Natural killer cell treated with Interleukin-12 subunit alpha and Interleukin-12 subunit beta and Interleukin-15 and Interleukin-18, amount 100 ng/mL, for 72 hours (primary cell): ENCODE data around the gene ZNF615. TPM values are rescaled to one million over a fixed set of nuclear protein-coding genes. Genes with fewer than 3 reads are reported as not detected.
"Not testable (repeated sequence)": the region's sequence is repeated elsewhere in the genome, so short reads cannot be mapped to it uniquely, and the experiment has no call there.

Experiments used
- ATAC-seq, 2 donors: fragments of 150-1000 bp; cut with Tn5 transposase in 1 of 2; sonication (Bioruptor Pico), chemical (Tn5 transposase) in 1 of 2; 2 replicates each; pipeline ENCODE4 v1.10.0; 2021
- DNase-seq: peaks from one replicate; pipeline ENCODE4 v3.0.0; 2022; ENCODE audit warnings: low spot score
- H3K27ac Mint-ChIP-seq, 2 donors: 1 replicate in 1 of 2; 2 replicates in 1 of 2; pipeline ENCODE4 v1.8.0; 2022; ENCODE audit warnings: mixed read lengths in 2 of 2, mild to moderate bottlenecking in 1 of 2, moderate library complexity in 1 of 2
- H3K27me3 Mint-ChIP-seq, 2 donors: 1 replicate in 1 of 2; 2 replicates in 1 of 2; pipeline ENCODE4 v1.8.0; 2022; ENCODE audit warnings: mixed read lengths in 2 of 2
- H3K36me3 Mint-ChIP-seq: one replicate; pipeline ENCODE4 v1.8.0; 2022; ENCODE audit warnings: mixed read lengths
- H3K4me1 Mint-ChIP-seq, 2 donors: 1 replicate in 1 of 2; 2 replicates in 1 of 2; pipeline ENCODE4 v1.8.0; 2022; ENCODE audit warnings: low read depth in 2 of 2, mixed read lengths in 2 of 2, mild to moderate bottlenecking in 1 of 2
- H3K4me3 Mint-ChIP-seq: one replicate; pipeline ENCODE4 v1.8.0; 2022; ENCODE audit warnings: mixed read lengths
- H3K9me3 Mint-ChIP-seq: 2 replicates; pipeline ENCODE4 v1.8.0; 2022; ENCODE audit warnings: mixed read lengths
- total RNA-seq, 2 donors: library from RNA; stranded (reverse); gene quantifications; one replicate each; pipeline ENCODE4 v1.2.3, GENCODE V29; 2022

Gene ZNF615
- 10 to 100 TPM in 1 of 2 donors, 1 to 10 TPM in 1; 6.8 to 12.9 TPM for total RNA-seq

GRCh38 chr19:52007806-52008557 lies at the start of gene ZNF615:
ZNF615 (minus strand) TSS chr19:52008211; CDS start chr19:52003711, 4,500 bp downstream.
- Mint-ChIP-seq H3K4me1 (peaks cover 19 to 22% of the 10 kb centered on the region in 2 donors), H3K36me3 (peaks cover 44% of the 10 kb centered on the region), H3K9me3 (peaks cover 4% of the 10 kb centered on the region), H3K4me3 (peak within 1 kb of the TSS; percentile 100), H3K27me3 (no peaks in the 10 kb centered on the region), H3K27ac (peak within 1 kb of the TSS; percentile 89 to 90)
- peak; percentile 88 for DNase-seq
- peak; percentile 98 to 99 for ATAC-seq

- not testable (repeated sequence) for H3K4me1 Mint-ChIP-seq, H3K4me3 Mint-ChIP-seq, H3K27ac Mint-ChIP-seq, ATAC-seq, DNase-seq, H3K27me3 Mint-ChIP-seq
- H3K9me3 Mint-ChIP-seq = peaks cover 36% of the 10 kb centered on the region
- H3K36me3 Mint-ChIP-seq = peaks cover 73% of the 10 kb centered on the region
These were observed 48.5 kb upstream of the ZNF615 start for GRCh38 chr19:52056480-52056879.

- H3K4me3 Mint-ChIP-seq, DNase-seq, ATAC-seq, H3K27me3 Mint-ChIP-seq, H3K27ac Mint-ChIP-seq: not testable (repeated sequence)
- Mint-ChIP-seq H3K4me1 (peaks cover 26% of the 10 kb centered on the region in 2 donors), H3K36me3 (peaks cover 75% of the 10 kb centered on the region), H3K9me3 (peaks cover 29% of the 10 kb centered on the region)
These were observed 43.7 kb upstream of the ZNF615 start for GRCh38 chr19:52051736-52052135.

DNA sequence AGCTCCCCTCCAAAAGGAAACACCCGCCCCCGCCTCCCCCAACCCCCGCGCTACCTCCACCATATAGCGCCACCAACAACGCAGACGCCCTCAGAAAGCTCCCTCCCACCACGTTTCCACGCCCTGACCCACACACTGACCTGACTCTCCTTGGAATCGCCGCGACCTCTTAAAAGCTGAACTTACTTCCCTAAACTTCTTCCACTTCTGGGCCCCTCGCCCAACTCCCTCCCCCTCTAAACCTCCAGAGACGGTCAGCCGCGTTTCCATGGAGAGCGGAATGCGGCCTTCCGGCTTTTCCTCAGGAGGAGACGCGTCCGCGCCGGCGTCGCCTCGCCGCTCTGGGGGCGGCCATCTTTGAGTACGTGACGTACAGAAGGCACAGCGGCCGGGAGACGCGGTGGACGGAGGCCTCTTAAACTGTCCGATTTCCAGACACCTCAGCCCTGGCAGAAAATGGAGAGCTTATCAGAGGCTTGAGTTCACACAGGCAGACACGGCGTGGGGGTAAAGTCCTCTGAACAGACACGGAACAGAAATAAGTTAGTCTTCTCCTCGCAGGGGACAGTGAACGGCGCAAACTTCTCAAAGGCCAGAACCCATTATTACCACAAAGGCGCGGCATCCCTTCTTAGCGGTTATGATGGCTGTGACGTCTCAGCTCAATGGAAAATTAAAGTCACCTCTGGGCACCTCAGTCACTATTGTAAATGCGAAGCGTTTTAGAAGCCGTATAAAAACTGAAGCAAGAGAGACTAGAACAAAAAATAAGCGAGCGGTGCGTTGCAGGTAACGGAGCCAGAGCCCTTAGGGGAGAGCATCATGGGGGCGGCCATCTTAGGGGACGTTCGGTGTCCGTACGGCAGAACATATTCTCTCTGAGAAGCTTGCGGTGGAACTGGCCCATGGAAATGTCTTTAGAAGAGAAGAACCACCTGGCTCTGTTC lies 40.8 kb upstream of the ZNF615 start, which contains the start of gene ZNF432:
Gene ZNF432 (minus strand): TSS at position 284 of the 947 bp plus-strand sequence. CDS start 1,970 bp downstream, outside the sequence.
- H3K27ac Mint-ChIP-seq = peak within 1 kb of the TSS; percentile 97 to 99
- peaks cover 24 to 26% of the 10 kb centered on the region in 2 donors for H3K4me1 Mint-ChIP-seq
- peaks cover 13% of the 10 kb centered on the region for H3K9me3 Mint-ChIP-seq
- H3K4me3 Mint-ChIP-seq = peak within 1 kb of the TSS; percentile 99
- H3K27me3 Mint-ChIP-seq = no peaks in the 10 kb centered on the region
- DNase-seq (peak; percentile 86), ATAC-seq (peak; percentile 96)
- peaks cover 67% of the 10 kb centered on the region for H3K36me3 Mint-ChIP-seq

- Mint-ChIP-seq H3K4me1 (peaks cover 0 to 5% of the 10 kb centered on the region in 2 donors), H3K36me3 (peaks cover 82% of the 10 kb centered on the region), H3K4me3 (no peak overlapping the region), H3K27me3 (no peaks in the 10 kb centered on the region), H3K27ac (no peak overlapping the region), H3K9me3 (peaks cover 33% of the 10 kb centered on the region)
- no peak for ATAC-seq
- DNase-seq = no peak
These were observed 31.2 kb upstream of the ZNF615 start for GRCh38 chr19:52039169-52039568.

- H3K9me3 Mint-ChIP-seq = peaks cover 35% of the 10 kb centered on the region
- H3K27me3 Mint-ChIP-seq = no peaks in the 10 kb centered on the region
- H3K4me1 Mint-ChIP-seq = peaks cover 0 to 2% of the 10 kb centered on the region in 2 donors
- H3K27ac Mint-ChIP-seq = no peak overlapping the region
- no peak overlapping the region for H3K4me3 Mint-ChIP-seq
- ATAC-seq (no peak), DNase-seq (no peak)
- peaks cover 77% of the 10 kb centered on the region for H3K36me3 Mint-ChIP-seq
These were observed 26.2 kb upstream of the ZNF615 start for GRCh38 chr19:52034051-52034728.

- H3K9me3 Mint-ChIP-seq = peaks cover 17% of the 10 kb centered on the region
- ATAC-seq = peak in 1 of 2 donors; percentile 36
- H3K4me3 Mint-ChIP-seq = peak overlapping the region; percentile 98
- DNase-seq = no peak
- H3K27ac Mint-ChIP-seq = peak overlapping the region; percentile 92 to 94
- peaks cover 24 to 28% of the 10 kb centered on the region in 2 donors for H3K4me1 Mint-ChIP-seq
- no peaks in the 10 kb centered on the region for H3K27me3 Mint-ChIP-seq
- peaks cover 77% of the 10 kb centered on the region for H3K36me3 Mint-ChIP-seq
These were observed 20.7 kb upstream of the ZNF615 start for GRCh38 chr19:52028780-52029123.

DNA sequence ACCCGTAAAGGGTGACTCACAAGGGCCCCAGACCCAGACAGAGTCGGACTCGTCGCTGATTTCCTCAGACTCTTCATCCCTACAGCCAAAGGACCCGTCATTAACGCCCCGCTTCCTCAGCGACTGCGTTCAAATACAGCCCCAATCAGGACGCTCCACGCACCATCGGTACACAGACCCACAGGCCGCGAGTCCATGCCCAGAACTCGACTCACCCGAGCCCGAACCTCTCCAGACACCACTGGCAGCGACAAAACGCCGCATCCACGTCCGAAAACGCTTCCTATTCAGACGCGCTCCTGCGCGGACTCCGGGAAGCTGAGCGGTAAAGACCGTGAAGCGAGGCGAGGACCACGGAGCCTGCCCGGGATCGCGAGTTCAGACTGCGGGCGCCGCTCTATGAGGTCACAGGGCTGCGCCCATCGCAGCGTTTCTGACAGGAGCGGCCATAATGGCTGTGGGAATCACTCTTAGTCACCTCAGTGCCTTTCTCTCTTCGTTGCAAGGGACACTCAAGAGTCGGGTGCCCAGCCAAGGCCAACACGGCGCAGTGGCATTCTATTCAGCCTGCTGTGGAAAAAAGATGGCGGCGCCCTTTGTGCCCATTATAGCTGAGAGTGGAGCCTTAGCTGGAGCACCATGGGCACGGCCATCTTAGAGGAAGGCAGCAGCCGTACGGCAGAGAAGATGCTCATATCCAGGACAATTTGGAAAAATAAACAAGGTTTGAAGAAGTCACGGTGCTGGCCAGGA lies 20.2 kb upstream of the ZNF615 start, which contains the start of gene ZNF614:
Gene ZNF614 (minus strand): TSS at position 353 of the 753 bp plus-strand sequence. CDS start 2,634 bp downstream, outside the sequence.
- H3K4me3 Mint-ChIP-seq = peak within 1 kb of the TSS; percentile 98
- ATAC-seq (peak; percentile 97), DNase-seq (peak; percentile 88)
- peaks cover 77% of the 10 kb centered on the region for H3K36me3 Mint-ChIP-seq
- H3K9me3 Mint-ChIP-seq = peaks cover 17% of the 10 kb centered on the region
- H3K4me1 Mint-ChIP-seq = peaks cover 24 to 28% of the 10 kb centered on the region in 2 donors
- no peaks in the 10 kb centered on the region for H3K27me3 Mint-ChIP-seq
- H3K27ac Mint-ChIP-seq = peak within 1 kb of the TSS; percentile 92 to 94

DNA sequence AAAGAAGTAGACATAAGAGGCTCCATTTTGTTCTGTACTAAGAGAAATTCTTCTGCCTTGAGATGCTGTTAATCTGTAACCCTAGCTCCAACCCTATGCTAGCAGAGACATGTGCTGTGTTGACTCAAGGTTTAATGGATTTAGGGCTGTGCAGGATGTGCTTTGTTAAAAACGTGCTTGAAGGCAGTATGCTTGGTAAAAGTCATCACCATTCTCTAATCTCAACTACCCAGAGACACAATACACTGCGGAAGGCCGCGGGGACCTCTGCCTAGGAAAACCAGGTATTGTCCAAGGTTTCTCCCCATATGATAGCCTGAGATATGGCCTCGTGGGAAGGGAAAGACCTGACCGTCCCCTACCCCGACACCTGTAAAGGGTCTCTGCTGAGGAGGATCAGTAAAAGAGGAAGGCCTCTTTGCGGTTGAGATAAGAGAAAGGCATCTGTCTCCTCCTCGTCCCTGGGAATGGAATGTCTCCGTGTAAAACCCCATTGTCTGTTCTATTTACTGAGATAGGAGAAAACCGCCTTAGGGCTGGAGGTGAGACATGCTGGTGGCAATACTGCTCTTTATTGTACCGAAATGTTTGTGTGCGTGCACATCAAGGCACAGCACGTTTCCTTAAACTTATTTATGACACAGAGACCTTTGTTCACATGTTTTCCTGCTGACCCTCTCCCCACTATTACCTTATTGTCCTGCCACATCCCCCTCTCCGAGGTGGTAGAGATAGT lies 18.4 kb upstream of the ZNF615 start:
- H3K36me3 Mint-ChIP-seq = peaks cover 82% of the 10 kb centered on the region
- not testable (repeated sequence) for H3K27me3 Mint-ChIP-seq, H3K27ac Mint-ChIP-seq, H3K4me3 Mint-ChIP-seq, ATAC-seq, DNase-seq
- peaks cover 24 to 28% of the 10 kb centered on the region in 2 donors for H3K4me1 Mint-ChIP-seq
- peaks cover 20% of the 10 kb centered on the region for H3K9me3 Mint-ChIP-seq

GRCh38 chr19:52024478-52024877 lies 16.5 kb upstream of the ZNF615 start:
- not testable (repeated sequence) for H3K27me3 Mint-ChIP-seq, ATAC-seq, DNase-seq, H3K27ac Mint-ChIP-seq, H3K4me3 Mint-ChIP-seq
- Mint-ChIP-seq H3K4me1 (peaks cover 24 to 29% of the 10 kb centered on the region in 2 donors), H3K36me3 (peaks cover 85% of the 10 kb centered on the region), H3K9me3 (peaks cover 25% of the 10 kb centered on the region)

GRCh38 chr19:52022193-52022592 lies 14.2 kb upstream of the ZNF615 start:
- peaks cover 26% of the 10 kb centered on the region for H3K9me3 Mint-ChIP-seq
- H3K4me1 Mint-ChIP-seq = peaks cover 6 to 19% of the 10 kb centered on the region in 2 donors
- ATAC-seq = no peak
- no peak overlapping the region for H3K27ac Mint-ChIP-seq
- H3K27me3 Mint-ChIP-seq = no peaks in the 10 kb centered on the region
- H3K4me3 Mint-ChIP-seq = no peak overlapping the region
- H3K36me3 Mint-ChIP-seq = peaks cover 86% of the 10 kb centered on the region
- DNase-seq = no peak

DNA sequence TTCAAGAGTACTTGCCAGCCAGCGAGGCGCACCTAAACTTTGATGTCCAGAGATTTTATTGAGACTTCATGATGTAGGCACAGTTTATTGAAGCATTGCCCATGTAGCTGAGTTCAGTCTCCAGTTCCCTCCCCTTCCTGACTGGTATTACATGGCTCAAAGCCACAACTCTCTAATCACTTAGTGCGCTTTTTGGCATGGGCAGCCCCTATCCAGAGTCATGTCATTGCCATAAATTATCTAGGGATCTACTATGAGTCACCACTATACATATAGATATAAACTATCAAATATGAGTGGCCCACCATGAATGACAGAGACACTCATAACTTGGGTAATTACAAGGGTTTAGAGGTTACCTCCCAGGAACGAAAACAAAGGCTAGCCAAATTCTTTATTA lies 12.5 kb upstream of the ZNF615 start:
- peaks cover 32% of the 10 kb centered on the region for H3K9me3 Mint-ChIP-seq
- H3K27ac Mint-ChIP-seq = no peak overlapping the region
- peaks cover 86% of the 10 kb centered on the region for H3K36me3 Mint-ChIP-seq
- H3K4me1 Mint-ChIP-seq = peaks cover 0 to 7% of the 10 kb centered on the region in 2 donors
- DNase-seq (no peak), ATAC-seq (no peak)
- no peak overlapping the region for H3K4me3 Mint-ChIP-seq
- no peaks in the 10 kb centered on the region for H3K27me3 Mint-ChIP-seq
